ENCODE measurements around the gene CECR2.

CECR2 gene

GRCh38 chr22:17486719-17487118, 117.5 kb downstream of the CECR2 start:
- Histone ChIP-seq H3K27ac (ENCODE audit: low read length) (no peak overlapping the region), H3K9me3 (ENCODE audit: control insufficient read depth in 1 of 2, low read length in 2 of 2) (no peaks in the 10 kb centered on the region), H3K4me1 (ENCODE audit: control insufficient read depth in 1 of 2, insufficient read depth in 2 of 2, low read length in 2 of 2) (peaks cover 0 to 4% of the 10 kb centered on the region in 2 donors), H3K36me3 (ENCODE audit: control insufficient read depth in 1 of 2, insufficient read depth in 2 of 2, low read length in 2 of 2) (no peaks in the 10 kb centered on the region), H3K4me3 (ENCODE audit: low read depth in 1 of 2, low read length in 2 of 2) (no peak overlapping the region), H3K27me3 (ENCODE audit: low read depth, low read length) (no peaks in the 10 kb centered on the region)

GRCh38 chr22:17489101-17489500, 119.8 kb downstream of the CECR2 start:
- Histone ChIP-seq H3K9me3 (ENCODE audit: control insufficient read depth in 1 of 2, low read length in 2 of 2) (no peaks in the 10 kb centered on the region), H3K4me3 (ENCODE audit: low read depth in 1 of 2, low read length in 2 of 2) (no peak overlapping the region), H3K4me1 (ENCODE audit: control insufficient read depth in 1 of 2, insufficient read depth in 2 of 2, low read length in 2 of 2) (peaks cover 0 to 1% of the 10 kb centered on the region in 2 donors), H3K27me3 (ENCODE audit: low read depth, low read length) (no peaks in the 10 kb centered on the region), H3K27ac (ENCODE audit: low read length) (no peak overlapping the region), H3K36me3 (ENCODE audit: control insufficient read depth in 1 of 2, insufficient read depth in 2 of 2, low read length in 2 of 2) (no peaks in the 10 kb centered on the region)

GRCh38 chr22:17491090-17491640, 121.9 kb downstream of the CECR2 start:
- Histone ChIP-seq H3K27ac (ENCODE audit: low read length) (no peak overlapping the region), H3K36me3 (ENCODE audit: control insufficient read depth in 1 of 2, insufficient read depth in 2 of 2, low read length in 2 of 2) (no peaks in the 10 kb centered on the region), H3K27me3 (ENCODE audit: low read depth, low read length) (no peaks in the 10 kb centered on the region), H3K4me3 (ENCODE audit: low read depth in 1 of 2, low read length in 2 of 2) (no peak overlapping the region), H3K4me1 (ENCODE audit: control insufficient read depth in 1 of 2, insufficient read depth in 2 of 2, low read length in 2 of 2) (no peaks in the 10 kb centered on the region), H3K9me3 (ENCODE audit: control insufficient read depth in 1 of 2, low read length in 2 of 2) (no peaks in the 10 kb centered on the region)

- H3K9me3 ChIP-seq (ENCODE audit: control insufficient read depth in 1 of 2, low read length in 2 of 2), result no peaks in the 10 kb centered on the region
- H3K4me1 ChIP-seq (ENCODE audit: control insufficient read depth in 1 of 2, insufficient read depth in 2 of 2, low read length in 2 of 2), result no peaks in the 10 kb centered on the region
- no peak overlapping the region for H3K27ac ChIP-seq (ENCODE audit: low read length)
- H3K27me3 ChIP-seq (ENCODE audit: low read depth, low read length), result no peaks in the 10 kb centered on the region
- H3K4me3 ChIP-seq (ENCODE audit: low read depth in 1 of 2, low read length in 2 of 2), result no peak overlapping the region
- H3K36me3 ChIP-seq (ENCODE audit: control insufficient read depth in 1 of 2, insufficient read depth in 2 of 2, low read length in 2 of 2), result no peaks in the 10 kb centered on the region
Observed at GRCh38 chr22:17492247-17492646, 123.0 kb downstream of the CECR2 start.

GRCh38 chr22:17493419-17493981, 124.2 kb downstream of the CECR2 start:
- Histone ChIP-seq H3K27me3 (ENCODE audit: low read depth, low read length) (no peaks in the 10 kb centered on the region), H3K36me3 (ENCODE audit: control insufficient read depth in 1 of 2, insufficient read depth in 2 of 2, low read length in 2 of 2) (no peaks in the 10 kb centered on the region), H3K4me1 (ENCODE audit: control insufficient read depth in 1 of 2, insufficient read depth in 2 of 2, low read length in 2 of 2) (no peaks in the 10 kb centered on the region), H3K4me3 (ENCODE audit: low read depth in 1 of 2, low read length in 2 of 2) (no peak overlapping the region), H3K27ac (ENCODE audit: low read length) (no peak overlapping the region), H3K9me3 (ENCODE audit: control insufficient read depth in 1 of 2, low read length in 2 of 2) (no peaks in the 10 kb centered on the region)

GRCh38 chr22:17496841-17497240, 127.6 kb downstream of the CECR2 start:
- Histone ChIP-seq H3K4me1 (ENCODE audit: control insufficient read depth in 1 of 2, insufficient read depth in 2 of 2, low read length in 2 of 2) (no peaks in the 10 kb centered on the region), H3K36me3 (ENCODE audit: control insufficient read depth in 1 of 2, insufficient read depth in 2 of 2, low read length in 2 of 2) (no peaks in the 10 kb centered on the region), H3K4me3 (ENCODE audit: low read depth in 1 of 2, low read length in 2 of 2) (no peak overlapping the region), H3K27me3 (ENCODE audit: low read depth, low read length) (no peaks in the 10 kb centered on the region), H3K9me3 (ENCODE audit: control insufficient read depth in 1 of 2, low read length in 2 of 2) (no peaks in the 10 kb centered on the region), H3K27ac (ENCODE audit: low read length) (no peak overlapping the region)

GRCh38 chr22:17501679-17502285, 132.5 kb downstream of the CECR2 start:
- Histone ChIP-seq H3K9me3 (ENCODE audit: control insufficient read depth in 1 of 2, low read length in 2 of 2) (no peaks in the 10 kb centered on the region), H3K4me3 (ENCODE audit: low read depth in 1 of 2, low read length in 2 of 2) (no peak overlapping the region), H3K27me3 (ENCODE audit: low read depth, low read length) (no peaks in the 10 kb centered on the region), H3K4me1 (ENCODE audit: control insufficient read depth in 1 of 2, insufficient read depth in 2 of 2, low read length in 2 of 2) (no peaks in the 10 kb centered on the region), H3K36me3 (ENCODE audit: control insufficient read depth in 1 of 2, insufficient read depth in 2 of 2, low read length in 2 of 2) (no peaks in the 10 kb centered on the region), H3K27ac (ENCODE audit: low read length) (no peak overlapping the region)

GRCh38 chr22:17508110-17508509, 138.8 kb downstream of the CECR2 start:
- no peaks in the 10 kb centered on the region for H3K36me3 ChIP-seq (ENCODE audit: control insufficient read depth in 1 of 2, insufficient read depth in 2 of 2, low read length in 2 of 2)
- H3K4me1 ChIP-seq (ENCODE audit: control insufficient read depth in 1 of 2, insufficient read depth in 2 of 2, low read length in 2 of 2), result no peaks in the 10 kb centered on the region
- no peak overlapping the region for H3K27ac ChIP-seq (ENCODE audit: low read length)
- H3K27me3 ChIP-seq (ENCODE audit: low read depth, low read length), result no peaks in the 10 kb centered on the region
- H3K4me3 ChIP-seq (ENCODE audit: low read depth in 1 of 2, low read length in 2 of 2), result no peak overlapping the region
- H3K9me3 ChIP-seq (ENCODE audit: control insufficient read depth in 1 of 2, low read length in 2 of 2), result no peaks in the 10 kb centered on the region

- Histone ChIP-seq H3K4me3 (ENCODE audit: low read depth in 1 of 2, low read length in 2 of 2) (no peak overlapping the region), H3K4me1 (ENCODE audit: control insufficient read depth in 1 of 2, insufficient read depth in 2 of 2, low read length in 2 of 2) (no peaks in the 10 kb centered on the region), H3K27ac (ENCODE audit: low read length) (no peak overlapping the region), H3K27me3 (ENCODE audit: low read depth, low read length) (no peaks in the 10 kb centered on the region), H3K9me3 (ENCODE audit: control insufficient read depth in 1 of 2, low read length in 2 of 2) (no peaks in the 10 kb centered on the region), H3K36me3 (ENCODE audit: control insufficient read depth in 1 of 2, insufficient read depth in 2 of 2, low read length in 2 of 2) (no peaks in the 10 kb centered on the region)
Observed at GRCh38 chr22:17512960-17513359, 143.7 kb downstream of the CECR2 start.

- Histone ChIP-seq H3K27ac (ENCODE audit: low read length) (no peak overlapping the region), H3K27me3 (ENCODE audit: low read depth, low read length) (no peaks in the 10 kb centered on the region), H3K4me1 (ENCODE audit: control insufficient read depth in 1 of 2, insufficient read depth in 2 of 2, low read length in 2 of 2) (no peaks in the 10 kb centered on the region), H3K4me3 (ENCODE audit: low read depth in 1 of 2, low read length in 2 of 2) (no peak overlapping the region), H3K36me3 (ENCODE audit: control insufficient read depth in 1 of 2, insufficient read depth in 2 of 2, low read length in 2 of 2) (no peaks in the 10 kb centered on the region), H3K9me3 (ENCODE audit: control insufficient read depth in 1 of 2, low read length in 2 of 2) (no peaks in the 10 kb centered on the region)
Observed at GRCh38 chr22:17513612-17514011, 144.4 kb downstream of the CECR2 start.

GRCh38 chr22:17514084-17514483, 144.8 kb downstream of the CECR2 start:
- no peaks in the 10 kb centered on the region for H3K27me3 ChIP-seq (ENCODE audit: low read depth, low read length)
- no peaks in the 10 kb centered on the region for H3K9me3 ChIP-seq (ENCODE audit: control insufficient read depth in 1 of 2, low read length in 2 of 2)
- no peak overlapping the region for H3K4me3 ChIP-seq (ENCODE audit: low read depth in 1 of 2, low read length in 2 of 2)
- no peak overlapping the region for H3K27ac ChIP-seq (ENCODE audit: low read length)
- no peaks in the 10 kb centered on the region for H3K36me3 ChIP-seq (ENCODE audit: control insufficient read depth in 1 of 2, insufficient read depth in 2 of 2, low read length in 2 of 2)
- no peaks in the 10 kb centered on the region for H3K4me1 ChIP-seq (ENCODE audit: control insufficient read depth in 1 of 2, insufficient read depth in 2 of 2, low read length in 2 of 2)

- no peaks in the 10 kb centered on the region for H3K9me3 ChIP-seq (ENCODE audit: control insufficient read depth in 1 of 2, low read length in 2 of 2)
- no peak overlapping the region for H3K4me3 ChIP-seq (ENCODE audit: low read depth in 1 of 2, low read length in 2 of 2)
- no peak overlapping the region for H3K27ac ChIP-seq (ENCODE audit: low read length)
- no peaks in the 10 kb centered on the region for H3K36me3 ChIP-seq (ENCODE audit: control insufficient read depth in 1 of 2, insufficient read depth in 2 of 2, low read length in 2 of 2)
- no peaks in the 10 kb centered on the region for H3K27me3 ChIP-seq (ENCODE audit: low read depth, low read length)
- H3K4me1 ChIP-seq (ENCODE audit: control insufficient read depth in 1 of 2, insufficient read depth in 2 of 2, low read length in 2 of 2), result no peaks in the 10 kb centered on the region
Observed at GRCh38 chr22:17518406-17518805, 149.1 kb downstream of the CECR2 start.

Data from muscle layer of duodenum (tissue), 2 donors.